MV-4-11 (cell line): ENCODE results near the gene PLCH1.

ENCODE experiments used
- DNase-seq: peaks from one replicate; lab custom pipeline; 2025; lab: John Stamatoyannopoulos, UW

Gene PLCH1, protein sequence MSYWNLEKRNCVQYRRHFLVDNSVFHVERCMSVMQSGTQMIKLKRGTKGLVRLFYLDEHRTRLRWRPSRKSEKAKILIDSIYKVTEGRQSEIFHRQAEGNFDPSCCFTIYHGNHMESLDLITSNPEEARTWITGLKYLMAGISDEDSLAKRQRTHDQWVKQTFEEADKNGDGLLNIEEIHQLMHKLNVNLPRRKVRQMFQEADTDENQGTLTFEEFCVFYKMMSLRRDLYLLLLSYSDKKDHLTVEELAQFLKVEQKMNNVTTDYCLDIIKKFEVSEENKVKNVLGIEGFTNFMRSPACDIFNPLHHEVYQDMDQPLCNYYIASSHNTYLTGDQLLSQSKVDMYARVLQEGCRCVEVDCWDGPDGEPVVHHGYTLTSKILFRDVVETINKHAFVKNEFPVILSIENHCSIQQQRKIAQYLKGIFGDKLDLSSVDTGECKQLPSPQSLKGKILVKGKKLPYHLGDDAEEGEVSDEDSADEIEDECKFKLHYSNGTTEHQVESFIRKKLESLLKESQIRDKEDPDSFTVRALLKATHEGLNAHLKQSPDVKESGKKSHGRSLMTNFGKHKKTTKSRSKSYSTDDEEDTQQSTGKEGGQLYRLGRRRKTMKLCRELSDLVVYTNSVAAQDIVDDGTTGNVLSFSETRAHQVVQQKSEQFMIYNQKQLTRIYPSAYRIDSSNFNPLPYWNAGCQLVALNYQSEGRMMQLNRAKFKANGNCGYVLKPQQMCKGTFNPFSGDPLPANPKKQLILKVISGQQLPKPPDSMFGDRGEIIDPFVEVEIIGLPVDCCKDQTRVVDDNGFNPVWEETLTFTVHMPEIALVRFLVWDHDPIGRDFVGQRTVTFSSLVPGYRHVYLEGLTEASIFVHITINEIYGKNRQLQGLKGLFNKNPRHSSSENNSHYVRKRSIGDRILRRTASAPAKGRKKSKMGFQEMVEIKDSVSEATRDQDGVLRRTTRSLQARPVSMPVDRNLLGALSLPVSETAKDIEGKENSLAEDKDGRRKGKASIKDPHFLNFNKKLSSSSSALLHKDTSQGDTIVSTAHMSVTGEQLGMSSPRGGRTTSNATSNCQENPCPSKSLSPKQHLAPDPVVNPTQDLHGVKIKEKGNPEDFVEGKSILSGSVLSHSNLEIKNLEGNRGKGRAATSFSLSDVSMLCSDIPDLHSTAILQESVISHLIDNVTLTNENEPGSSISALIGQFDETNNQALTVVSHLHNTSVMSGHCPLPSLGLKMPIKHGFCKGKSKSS (N-terminal part only)

GRCh38 chr3:155744626-155745324 is at the start of gene PLCH1:
TSS of gene PLCH1 (minus strand) at chr3:155745071. CDS start at chr3:155704224, 40,847 bp downstream.
- peak; percentile 35 for DNase-seq

GRCh38 chr3:155792532-155792931 is 47.7 kb upstream of the PLCH1 start:
- no peak for DNase-seq

- peak; percentile 52 for DNase-seq
These were observed 46.3 kb upstream of the PLCH1 start for GRCh38 chr3:155791190-155791589.

DNA sequence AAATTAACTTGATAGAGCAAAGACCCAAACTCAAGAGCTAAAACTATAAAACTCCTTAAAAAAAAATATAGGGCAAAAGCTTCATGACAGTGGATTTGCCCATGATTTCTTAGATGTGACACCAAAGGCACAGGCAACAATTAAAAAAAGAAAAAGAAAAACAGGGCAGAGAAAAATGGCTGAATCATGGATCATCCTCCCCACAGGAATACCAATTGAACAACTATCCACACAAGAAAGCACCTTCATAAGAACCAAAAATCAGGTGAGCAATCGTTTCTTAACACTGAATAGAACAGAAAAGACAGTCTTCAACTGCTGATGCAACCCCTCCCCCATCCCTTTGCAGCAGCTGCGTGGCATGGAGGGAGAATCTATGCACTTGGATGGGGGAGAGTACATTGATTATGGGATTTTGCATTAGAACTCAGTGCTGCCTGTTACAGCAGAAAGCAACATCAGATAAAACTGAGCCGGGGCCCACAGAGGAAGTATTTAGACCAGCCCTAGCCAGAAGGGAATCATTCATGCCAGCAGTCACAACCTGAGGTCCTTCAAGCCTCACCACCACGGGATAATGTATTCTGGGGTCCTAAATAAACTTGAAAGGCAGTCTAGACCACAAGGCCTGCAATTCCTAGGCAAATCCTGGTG is 45.5 kb upstream of the PLCH1 start:
- DNase-seq: no peak

DNA sequence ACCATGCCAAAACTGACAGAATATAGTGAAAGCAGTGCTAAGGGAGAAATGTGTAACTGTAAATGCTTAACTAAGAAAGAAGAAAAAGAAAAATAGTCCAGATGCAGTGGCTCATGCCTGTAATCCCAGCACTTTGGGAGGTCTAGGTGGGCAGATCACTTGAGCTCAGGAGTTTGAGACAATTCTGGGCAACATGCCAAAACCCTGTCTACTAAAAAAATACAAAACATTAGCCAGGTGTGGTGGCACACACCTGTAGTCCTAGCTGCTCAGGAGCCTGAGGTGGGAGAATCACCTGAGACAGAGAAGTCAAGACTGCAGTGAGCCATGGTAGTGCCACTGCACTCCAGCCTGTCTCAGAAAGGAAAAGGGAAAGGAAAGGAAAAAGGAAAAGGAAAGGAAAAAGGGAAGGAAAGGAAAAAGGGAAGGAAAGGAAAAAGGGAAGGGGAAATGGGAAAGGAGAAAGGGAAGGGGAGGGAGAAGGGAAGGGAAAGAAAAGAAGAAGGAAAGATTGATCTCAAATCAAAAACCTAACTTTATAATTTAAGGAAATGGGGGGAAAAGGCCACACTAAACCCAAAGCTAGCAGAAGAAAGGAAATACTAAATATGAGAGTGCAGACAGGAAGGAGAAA is 40.9 kb upstream of the PLCH1 start:
- no peak for DNase-seq

DNA sequence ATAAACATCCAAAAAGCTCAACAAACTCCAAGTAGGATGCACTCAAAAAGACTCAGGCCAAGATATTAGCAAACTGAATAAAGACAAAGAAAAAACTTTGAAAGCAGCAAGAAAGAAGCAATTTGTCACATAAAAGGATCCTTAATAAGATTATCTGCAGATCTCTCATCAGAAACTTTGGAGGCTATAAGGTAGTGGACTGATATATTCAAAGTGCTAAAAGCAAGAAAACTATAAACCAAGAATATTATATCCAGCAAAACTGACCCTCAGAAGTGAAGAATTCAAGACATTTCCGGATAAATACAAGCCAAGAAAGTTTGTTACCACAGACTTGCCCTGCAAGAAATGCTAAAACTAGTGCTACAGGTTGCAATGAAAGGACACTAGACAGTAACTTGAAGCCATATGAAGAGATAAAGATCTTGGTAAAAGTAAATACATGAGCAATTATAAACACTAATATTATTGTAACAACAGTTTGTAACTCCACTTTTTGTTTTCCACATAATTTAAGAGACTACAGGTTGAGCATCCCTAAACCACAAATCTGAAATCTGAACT is 37.6 kb upstream of the PLCH1 start:
- DNase-seq: no peak

GRCh38 chr3:155780291-155780690 is 35.4 kb upstream of the PLCH1 start:
- DNase-seq: no peak

- DNase-seq: no peak
These were observed 33.6 kb upstream of the PLCH1 start for GRCh38 chr3:155778462-155778861.

- DNase-seq: no peak
These were observed 27.9 kb upstream of the PLCH1 start for GRCh38 chr3:155772801-155773200.

DNA sequence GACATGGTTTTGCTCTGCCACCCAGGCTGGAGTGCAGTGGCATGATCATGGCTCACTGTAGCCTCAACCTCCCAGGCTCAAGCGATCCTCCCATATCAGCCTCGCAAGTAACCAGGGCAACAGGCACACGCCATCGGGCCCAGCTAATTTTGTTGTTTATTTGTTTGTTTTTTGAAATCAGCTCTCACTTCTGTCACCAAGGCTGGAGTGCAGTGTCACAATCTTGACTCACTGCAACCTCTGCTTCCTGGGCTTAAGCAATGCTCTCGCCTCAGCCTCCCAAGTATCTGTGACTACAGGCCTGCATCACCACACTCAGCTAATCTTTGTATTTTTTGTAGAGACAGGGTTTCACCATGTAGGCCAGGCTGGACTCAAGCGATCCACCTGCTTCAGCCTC is 26.3 kb upstream of the PLCH1 start:
- DNase-seq: peak; percentile 10

- no peak for DNase-seq
These were observed 21.3 kb upstream of the PLCH1 start for GRCh38 chr3:155766206-155766605.

DNA sequence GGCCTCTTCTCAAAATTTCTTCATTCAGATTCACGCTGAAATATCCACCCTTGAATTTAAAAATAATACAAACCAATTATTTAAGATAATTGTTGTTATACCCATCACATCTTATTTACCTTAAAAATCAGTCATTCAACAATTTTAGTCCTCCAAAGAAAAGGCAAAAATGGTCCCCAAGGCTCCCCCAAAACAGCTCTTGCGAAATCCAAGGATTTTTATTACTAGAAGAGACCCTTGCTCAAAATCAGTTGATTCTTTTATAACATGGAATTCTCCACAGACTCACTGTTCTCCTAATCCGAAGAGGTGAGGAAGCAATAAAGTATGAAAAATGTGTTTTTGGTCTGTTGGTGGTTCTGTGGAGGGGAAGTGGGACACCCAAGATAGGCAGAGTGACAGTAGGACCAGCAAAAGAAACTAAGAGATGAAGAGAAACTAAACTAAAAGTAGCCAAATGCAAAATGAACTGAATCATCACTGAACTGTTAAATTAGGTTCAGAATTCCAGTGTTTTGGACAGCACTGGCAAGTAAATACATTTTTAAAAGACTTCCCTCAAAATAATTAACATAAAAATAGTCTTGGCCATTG is 19.1 kb upstream of the PLCH1 start:
- peak; percentile 22 for DNase-seq

DNA sequence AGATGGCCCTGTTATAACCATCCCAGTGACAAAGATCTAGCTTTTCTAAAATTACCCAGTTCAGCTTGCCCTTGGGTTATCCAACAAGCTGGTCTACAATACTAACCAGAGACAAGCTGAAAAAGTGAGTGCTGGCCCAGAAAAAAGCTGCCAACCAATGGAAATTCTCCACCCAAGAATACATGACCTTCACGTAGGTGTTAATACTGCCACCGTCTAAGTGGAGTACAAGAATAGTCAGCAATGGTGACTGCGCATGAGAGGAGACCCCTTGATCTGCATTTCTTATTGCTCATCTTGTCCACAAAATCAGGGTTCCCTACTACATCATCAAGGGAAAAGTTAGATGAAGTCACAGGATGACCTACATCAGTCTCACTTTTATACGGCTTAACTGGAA is 15.8 kb upstream of the PLCH1 start:
- no peak for DNase-seq

GRCh38 chr3:155757577-155757976 is 12.7 kb upstream of the PLCH1 start:
- no peak for DNase-seq

GRCh38 chr3:155753038-155753639 is 8.3 kb upstream of the PLCH1 start:
- DNase-seq: peak; percentile 56

DNA sequence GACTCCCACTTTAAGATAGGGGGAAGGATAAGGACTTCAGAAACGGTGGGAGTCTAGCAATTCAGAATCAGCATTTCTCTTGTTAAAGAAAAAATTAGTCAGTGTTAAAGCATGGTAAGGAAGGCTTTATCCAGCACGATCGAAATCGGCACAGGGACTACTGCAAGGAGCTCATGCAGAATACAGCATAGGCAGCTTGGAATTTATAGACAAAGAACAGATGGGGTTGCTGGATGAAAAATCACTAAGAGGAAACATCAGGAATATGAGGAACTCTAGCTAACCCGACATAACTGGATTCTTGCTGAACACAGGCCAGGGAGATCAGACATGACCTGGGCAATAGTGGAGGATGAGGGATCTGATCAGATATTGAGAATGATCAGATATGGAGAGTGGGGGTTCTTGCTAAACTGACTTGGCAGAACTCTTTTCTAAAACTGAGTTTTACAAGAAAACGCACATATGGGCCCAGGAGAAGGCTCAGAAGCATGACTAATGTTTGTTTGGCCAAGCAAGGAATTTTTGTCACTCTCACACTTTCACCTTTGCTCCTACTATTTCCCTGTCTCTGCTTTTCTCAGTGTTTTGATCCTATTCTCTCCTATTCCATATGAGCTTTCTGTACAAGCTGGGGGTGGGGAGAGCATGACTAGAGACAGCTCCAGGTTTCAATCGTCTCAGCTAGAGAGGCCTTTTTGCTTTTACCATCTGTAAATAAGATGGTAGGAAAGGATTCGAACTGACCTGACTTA is 3.9 kb upstream of the PLCH1 start:
- DNase-seq: no peak

DNA sequence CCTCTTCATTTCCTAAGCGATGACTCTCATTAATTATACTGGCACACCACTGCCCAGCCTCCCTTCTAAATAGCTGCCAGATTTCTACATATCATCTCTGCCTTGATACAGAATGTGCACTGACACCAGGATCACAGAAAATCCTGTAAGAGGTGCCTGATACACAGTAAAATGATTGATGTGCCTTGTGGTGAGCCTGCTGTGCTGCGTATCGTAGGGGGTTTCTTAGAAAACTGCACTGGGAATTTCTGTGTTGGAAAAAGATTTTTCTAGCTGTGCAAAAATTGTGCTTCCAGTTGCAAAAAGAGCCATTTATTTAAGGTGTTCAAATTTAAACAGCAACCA is 3.0 kb upstream of the PLCH1 start:
- no peak for DNase-seq

DNA sequence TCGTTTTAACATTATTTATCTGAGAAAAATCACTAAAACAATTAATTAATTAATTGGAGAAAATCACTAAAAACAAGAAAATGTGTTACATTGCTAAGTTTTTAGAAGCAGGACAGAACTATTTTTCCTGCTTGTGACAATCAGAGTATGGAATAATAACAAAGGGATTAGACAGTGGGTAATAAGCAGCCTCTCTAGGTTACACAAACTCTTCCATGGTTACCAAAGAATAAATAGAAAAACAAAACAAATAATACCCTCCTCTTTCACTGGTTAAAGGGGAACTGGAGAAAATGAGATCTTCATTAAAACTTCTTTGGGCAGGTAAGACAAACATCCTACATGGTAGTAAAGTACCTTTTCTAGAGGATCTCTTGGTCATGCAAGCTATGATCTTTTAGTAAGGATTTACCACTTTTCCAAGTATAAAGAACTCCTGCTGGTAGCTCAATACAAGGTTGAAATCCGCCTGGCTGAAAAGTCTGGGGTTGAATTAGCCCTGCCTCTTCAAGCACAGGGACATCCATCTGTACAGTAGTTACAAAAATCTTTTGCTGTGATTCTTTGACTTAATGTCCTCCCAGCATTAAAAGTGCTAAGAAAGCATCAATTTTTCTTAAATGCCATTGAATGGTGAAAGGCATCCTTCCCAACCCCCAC is 2.5 kb upstream of the PLCH1 start:
- DNase-seq: no peak
